ENCODE results near the gene HKDC1. TPM values are rescaled to one million over a fixed set of nuclear protein-coding genes. Genes with fewer than 3 reads are reported as not detected.

HKDC1 gene
- total and polyA plus RNA-seq, 8 donors, result 3.7 to 11.1 (median 7.3) TPM

DNA sequence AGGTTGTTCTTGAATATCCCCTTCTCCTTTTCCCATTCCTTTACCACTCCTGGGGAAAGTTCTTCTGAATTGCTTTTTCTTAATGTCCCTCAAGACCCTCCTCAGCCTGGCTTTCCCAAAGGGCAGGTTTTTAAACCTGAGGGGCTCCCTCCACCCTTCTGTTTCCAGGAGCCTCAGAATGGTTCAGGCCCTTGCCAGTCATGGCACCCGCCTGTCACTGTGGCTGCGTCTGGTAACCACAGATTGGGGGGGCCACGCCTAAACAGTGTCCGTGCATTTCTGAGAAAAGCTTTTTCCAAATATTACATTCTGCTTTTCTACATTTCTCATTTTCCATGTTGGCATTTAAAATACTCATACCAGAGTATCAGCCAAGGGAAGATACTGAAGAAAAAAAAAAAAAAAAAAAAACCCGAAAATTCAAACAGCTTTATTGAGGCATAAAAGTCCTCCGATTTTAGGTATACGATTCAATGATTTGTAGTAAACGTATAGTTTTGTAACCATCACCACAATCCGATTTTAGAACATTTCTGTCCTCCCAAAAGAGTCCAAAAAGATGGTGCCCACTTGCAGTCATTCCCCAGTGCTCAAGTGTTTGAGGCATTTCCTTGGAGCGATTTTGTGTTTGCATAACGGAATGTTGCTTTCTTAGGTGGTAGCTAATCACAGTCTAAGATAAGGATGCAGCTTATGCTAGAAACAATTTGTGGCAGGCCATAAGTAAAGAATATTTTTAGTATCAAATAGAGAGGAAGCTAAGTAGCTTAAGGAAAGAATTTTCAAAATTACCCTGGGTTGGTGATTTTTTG is 22.1 kb downstream of the HKDC1 start:
- intact Hi-C loops (cut with DNase I), result loop anchor here in 1 of 3 donors (10.0 kb wide), 1 partner anchor 153 kb away; no protein-coding TSS in a partner anchor
- no peak for TF ChIP-seq CTCF (IDR thresholded peaks at IDR 0.05)
- H3K27me3 ChIP-seq, result no peaks in the 10 kb centered on the region
- DNase-seq, result no peak
- 63 to 76% methylated on average over 11 of the region's 11 CpGs for WGBS, 2 donors
- no peaks in the 10 kb centered on the region for H3K36me3 ChIP-seq
- no peak overlapping the region for H3K4me3 ChIP-seq
- ATAC-seq, result no peak
- H3K27ac ChIP-seq, result no peak overlapping the region
- no peaks in the 10 kb centered on the region for H3K4me1 ChIP-seq
- H3K9me3 ChIP-seq, result no peaks in the 10 kb centered on the region
- no peak for FAIRE-seq

DNA sequence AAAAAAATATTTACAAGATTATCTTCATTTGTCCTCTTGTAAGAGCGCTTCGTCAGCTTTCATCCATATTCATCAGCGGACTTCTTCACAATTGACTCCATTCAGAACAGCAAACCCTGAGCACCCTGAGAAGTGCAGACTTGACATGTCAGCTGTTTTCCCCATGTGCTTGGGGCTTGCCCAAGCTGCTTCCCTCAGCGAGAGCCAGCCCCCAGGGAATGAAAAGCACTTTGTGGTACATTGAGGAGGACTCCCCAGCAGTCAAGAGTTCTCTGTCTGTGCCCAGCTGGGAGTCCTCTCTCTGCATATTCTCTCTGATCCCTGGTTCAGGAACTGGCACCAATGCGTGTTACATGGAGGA is 22.7 kb downstream of the HKDC1 start:
- intact Hi-C loops (cut with DNase I), result loop anchor here in 1 of 3 donors (10.0 kb wide), 1 partner anchor 152 kb away; no protein-coding TSS in a partner anchor
- WGBS, 2 donors, result 77 to 83% methylated on average over 5 of the region's 5 CpGs
- Histone ChIP-seq H3K4me1 (no peaks in the 10 kb centered on the region), H3K4me3 (no peak overlapping the region), H3K9me3 (no peaks in the 10 kb centered on the region), H3K27ac (no peak overlapping the region), H3K27me3 (no peaks in the 10 kb centered on the region), H3K36me3 (no peaks in the 10 kb centered on the region)
- DNase-seq, result no peak
- no peak for ATAC-seq
- no peak for TF ChIP-seq CTCF (IDR thresholded peaks at IDR 0.05)
- no peak for FAIRE-seq

- no peak for DNase-seq
Measured at GRCh38 chr10:69243817-69244216, 23.7 kb downstream of the HKDC1 start.

GRCh38 chr10:69246036-69246435 is 25.9 kb downstream of the HKDC1 start:
- FAIRE-seq (no peak), ATAC-seq (no peak), DNase-seq (no peak)
- Histone ChIP-seq H3K27me3 (no peaks in the 10 kb centered on the region), H3K9me3 (no peaks in the 10 kb centered on the region), H3K36me3 (no peaks in the 10 kb centered on the region), H3K27ac (no peak overlapping the region), H3K4me3 (no peak overlapping the region), H3K4me1 (no peaks in the 10 kb centered on the region)
- TF ChIP-seq CTCF (IDR thresholded peaks at IDR 0.05), result no peak
- intact Hi-C loops (cut with DNase I), result loop anchor here in 1 of 3 donors (10.0 kb wide), 1 partner anchor 149 kb away; no protein-coding TSS in a partner anchor
- 84 to 89% methylated on average over 5 of the region's 5 CpGs for whole genome bisulfite sequencing, 2 donors

More at GRCh38 chr10:69243817-69244216, 23.7 kb downstream of the HKDC1 start:
- Histone ChIP-seq H3K27ac (no peak overlapping the region), H3K4me1 (no peaks in the 10 kb centered on the region), H3K27me3 (no peaks in the 10 kb centered on the region), H3K9me3 (no peaks in the 10 kb centered on the region), H3K4me3 (no peak overlapping the region), H3K36me3 (no peaks in the 10 kb centered on the region)
- ATAC-seq (no peak), FAIRE-seq (no peak)
- WGBS, 2 donors, result 68 to 84% methylated on average over 10 of the region's 10 CpGs
- no peak for TF ChIP-seq CTCF (IDR thresholded peaks at IDR 0.05)
- intact Hi-C loops (cut with DNase I), result loop anchor here in 1 of 3 donors (10.0 kb wide), 1 partner anchor 151 kb away; no protein-coding TSS in a partner anchor
